Testis (tissue), 2 donors: Measurements from ENCODE around the gene STUM.

Experiments used
- POLR2A ChIP-seq: fragments of 450-650 bp; IDR thresholded peaks from one replicate; pipeline ENCODE4 v1.6.1; 2017; ENCODE audit warnings: antibody characterized with exemption, mild to moderate bottlenecking, moderate library complexity
- TF ChIP-seq, protein P1 (sequence below), 3 experiments: fragments of 450-650 bp in 2 of 3; fragments of 200-600 bp in 1 of 3; sonication (generic) in 1 of 3; IDR thresholded peaks; one replicate each; pipeline ENCODE4 v1.5.1; 2016 to 2019; ENCODE audit warnings: antibody characterized with exemption in 3 of 3, mild to moderate bottlenecking in 2 of 3, moderate library complexity in 1 of 3

DNA sequence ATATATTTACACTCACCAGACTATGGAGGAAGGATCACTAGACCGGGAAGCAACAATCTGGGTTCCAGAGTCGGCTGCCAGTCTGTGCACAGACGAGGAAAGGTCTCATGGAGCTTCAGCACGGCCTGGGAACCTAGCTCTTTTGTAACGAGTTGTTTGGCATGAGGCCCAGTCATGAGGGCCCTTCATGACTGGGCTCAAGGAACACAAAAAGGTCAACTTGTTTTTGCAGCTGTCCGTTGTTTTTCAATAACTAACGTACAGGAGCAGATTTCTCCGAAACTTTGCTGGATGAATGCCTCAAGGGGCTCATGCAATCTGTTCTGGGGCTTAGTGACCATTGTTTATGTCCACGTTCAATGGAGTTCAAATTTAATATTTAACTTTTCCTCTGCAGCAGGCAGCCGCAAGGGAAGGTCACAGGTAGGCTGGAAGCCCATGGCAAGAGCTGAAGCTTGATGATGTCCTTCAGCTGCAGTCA lies 5.9 kb upstream of the STUM start:
- TF ChIP-seq, protein P1, sequence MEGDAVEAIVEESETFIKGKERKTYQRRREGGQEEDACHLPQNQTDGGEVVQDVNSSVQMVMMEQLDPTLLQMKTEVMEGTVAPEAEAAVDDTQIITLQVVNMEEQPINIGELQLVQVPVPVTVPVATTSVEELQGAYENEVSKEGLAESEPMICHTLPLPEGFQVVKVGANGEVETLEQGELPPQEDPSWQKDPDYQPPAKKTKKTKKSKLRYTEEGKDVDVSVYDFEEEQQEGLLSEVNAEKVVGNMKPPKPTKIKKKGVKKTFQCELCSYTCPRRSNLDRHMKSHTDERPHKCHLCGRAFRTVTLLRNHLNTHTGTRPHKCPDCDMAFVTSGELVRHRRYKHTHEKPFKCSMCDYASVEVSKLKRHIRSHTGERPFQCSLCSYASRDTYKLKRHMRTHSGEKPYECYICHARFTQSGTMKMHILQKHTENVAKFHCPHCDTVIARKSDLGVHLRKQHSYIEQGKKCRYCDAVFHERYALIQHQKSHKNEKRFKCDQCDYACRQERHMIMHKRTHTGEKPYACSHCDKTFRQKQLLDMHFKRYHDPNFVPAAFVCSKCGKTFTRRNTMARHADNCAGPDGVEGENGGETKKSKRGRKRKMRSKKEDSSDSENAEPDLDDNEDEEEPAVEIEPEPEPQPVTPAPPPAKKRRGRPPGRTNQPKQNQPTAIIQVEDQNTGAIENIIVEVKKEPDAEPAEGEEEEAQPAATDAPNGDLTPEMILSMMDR (IDR thresholded peaks at IDR 0.05), result no peak
- no peak for TF ChIP-seq POLR2A
